RPMI8226 (cell line): ENCODE data around the gene NR2F1-AS1.
"Not testable (repeated sequence)": the region's sequence is repeated elsewhere in the genome, so short reads cannot be mapped to it uniquely, and the experiment has no call there.

Source experiments
- DNase-seq: peaks from one replicate; pipeline ENCODE4 v3.0.0-alpha.2; 2015

The NR2F1-AS1 gene

DNA sequence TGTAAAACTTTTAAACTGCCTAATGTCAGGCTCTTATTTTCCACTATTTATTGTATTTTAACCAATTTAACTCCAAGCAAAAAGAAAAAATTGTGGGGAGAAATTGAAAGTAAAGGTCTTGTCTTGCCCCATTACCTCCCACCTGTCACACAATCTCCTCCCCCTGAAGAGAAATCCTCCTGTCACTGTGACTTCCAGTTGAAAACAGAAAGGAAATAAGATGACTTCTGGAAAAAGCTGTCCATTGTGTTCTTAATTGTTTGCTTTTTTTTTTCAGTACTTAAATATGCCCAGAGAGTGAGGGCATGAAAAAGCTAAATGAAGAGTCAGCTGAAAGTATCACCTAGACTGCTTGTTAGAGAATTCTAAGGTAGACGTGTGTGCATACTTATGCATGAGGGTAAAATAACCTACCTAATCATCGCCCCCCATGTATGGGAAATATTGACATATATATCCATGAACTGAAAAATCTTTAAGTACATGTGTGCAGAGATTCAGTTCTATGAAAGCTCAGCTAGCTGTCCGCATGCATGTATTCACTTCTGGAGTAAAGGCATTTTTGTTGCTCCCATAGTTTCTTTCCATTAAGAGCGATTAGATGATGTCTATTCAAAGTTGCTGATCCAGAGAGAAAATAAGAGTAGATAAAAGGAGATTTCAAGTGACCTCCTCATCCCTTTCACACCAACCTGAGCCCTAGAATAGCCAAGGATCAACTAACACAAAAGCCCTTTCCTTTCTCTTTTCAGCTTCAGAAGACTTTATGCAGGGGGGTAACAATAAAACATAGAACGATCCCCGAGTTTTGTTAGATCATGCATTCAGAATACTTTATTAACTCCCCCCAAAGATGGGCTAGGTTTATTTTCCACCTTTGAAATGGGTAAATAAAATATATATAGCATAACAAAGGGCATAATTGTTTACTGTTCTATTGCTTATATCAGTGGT lies 5.3 kb downstream of the NR2F1-AS1 start:
- DNase-seq, result no peak

DNA sequence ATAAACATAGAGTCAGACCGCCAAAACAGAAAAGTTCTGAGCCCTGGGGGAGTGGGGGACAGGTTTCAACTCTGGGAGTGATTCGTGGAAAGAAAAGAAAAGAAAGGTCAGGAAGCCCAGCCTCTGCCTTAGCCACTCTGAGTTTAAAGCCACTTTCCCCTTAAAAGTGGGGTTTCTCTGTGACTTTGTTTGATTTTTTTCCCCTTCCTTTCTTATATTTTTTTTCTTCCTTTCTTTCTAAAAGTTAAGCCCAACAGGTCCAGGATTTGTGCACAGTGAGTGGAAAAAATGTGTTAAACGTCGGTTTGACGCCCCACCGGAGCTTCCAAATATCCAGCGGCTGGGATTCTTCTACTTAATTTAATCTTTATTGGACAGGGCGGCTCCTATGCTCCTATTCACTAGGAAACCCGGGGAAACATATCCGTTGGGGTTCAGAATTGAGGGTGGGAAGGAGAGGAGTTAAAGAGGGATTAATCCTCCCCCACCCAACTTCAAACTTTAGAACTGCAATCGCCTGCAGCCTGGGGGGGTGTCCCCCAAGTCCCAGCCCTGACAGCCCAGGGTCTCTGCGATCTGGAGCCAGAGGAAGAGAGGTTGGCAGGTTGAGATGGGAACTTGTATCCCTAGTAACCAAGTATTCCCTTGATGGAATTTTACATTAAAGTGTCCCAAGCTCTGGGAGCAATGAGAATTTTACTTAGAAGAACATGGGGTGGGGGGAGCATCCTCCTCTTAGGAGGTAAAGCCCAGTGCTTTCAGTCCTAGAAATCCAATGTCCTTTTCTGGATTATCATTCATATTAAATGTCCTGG lies 6.3 kb downstream of the NR2F1-AS1 start:
- DNase-seq, result no peak

DNA sequence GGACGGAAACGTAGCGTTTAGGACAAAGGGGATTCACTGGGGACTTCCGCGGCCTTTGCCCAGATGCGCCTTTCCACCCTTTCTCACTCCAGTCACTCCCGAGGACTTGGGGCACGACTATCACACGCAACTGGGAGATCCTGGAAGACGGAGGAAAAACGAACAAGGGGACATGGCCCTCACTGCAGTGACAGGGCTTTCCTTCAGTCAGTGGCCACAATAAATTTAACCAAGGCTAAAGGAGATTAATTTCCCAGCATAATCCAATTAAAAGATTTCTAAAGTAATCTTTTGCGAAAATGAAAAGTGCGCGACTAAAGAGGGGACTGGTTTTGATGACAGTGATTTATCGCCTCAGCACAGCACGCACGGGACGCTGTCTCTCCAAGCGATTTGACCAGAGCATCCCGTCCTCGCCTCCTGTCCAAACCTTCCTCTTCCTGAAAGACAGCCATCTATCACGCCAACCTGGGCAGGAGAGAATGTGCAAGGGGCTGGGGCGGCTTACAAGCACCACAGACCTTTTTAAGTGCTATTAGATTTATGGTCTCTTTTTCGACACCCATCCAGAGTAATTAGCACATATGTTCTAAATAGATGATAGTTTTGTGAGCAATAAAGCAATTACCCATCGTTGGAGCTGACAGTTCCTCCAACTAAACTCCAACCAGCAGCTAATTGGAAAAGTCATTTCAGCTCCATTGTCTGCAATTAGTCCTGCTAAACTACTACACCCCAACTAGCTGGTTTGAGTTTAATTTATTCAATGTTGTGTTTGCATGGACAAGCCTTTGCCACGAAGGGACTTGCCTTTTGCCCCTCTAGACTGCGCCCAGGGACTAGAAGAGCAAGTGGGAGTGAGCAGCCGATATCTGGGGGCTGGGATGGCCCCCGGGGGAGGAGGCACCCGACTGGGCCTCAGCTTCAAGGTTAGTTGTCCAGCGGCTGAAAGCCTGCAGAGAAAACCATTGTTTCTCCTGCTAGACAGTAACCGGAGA lies 7.4 kb downstream of the NR2F1-AS1 start:
- DNase-seq, result no peak

DNA sequence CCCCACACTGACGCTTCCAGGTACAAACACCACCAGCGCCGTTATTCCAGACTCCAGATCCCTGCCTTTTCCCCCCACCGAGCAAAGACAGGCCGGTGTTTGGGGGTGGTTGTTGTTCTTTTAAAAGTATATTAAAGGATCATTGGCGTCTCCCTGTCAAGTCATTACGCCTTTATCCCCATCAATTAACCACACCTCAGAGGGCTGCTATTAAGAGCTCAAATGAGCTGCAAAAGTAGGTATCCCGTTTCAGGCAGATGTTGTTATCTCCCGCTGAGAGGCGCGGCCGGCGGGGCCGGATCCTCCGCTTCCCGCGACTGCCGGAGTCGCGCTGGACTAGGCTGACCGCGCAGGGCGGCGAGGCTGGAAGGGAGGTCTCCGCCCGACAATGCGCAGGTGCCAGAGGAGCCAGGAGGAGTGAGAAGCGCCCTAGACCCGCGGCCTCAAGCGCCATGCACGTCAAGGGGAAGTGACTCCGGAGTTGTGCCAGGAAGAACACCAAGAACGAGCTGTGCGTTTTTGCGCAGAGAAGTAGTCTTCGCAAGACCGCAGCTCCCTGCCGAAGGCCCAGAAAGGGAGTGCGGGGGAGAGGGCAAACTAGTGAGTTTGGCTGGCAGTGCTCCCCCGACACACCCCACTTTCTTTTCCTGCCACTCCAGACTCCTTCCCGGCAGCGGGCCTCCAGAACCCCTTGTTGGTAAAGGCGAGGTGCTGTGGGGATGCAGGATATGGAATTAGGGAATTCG lies 8.2 kb downstream of the NR2F1-AS1 start:
- no peak for DNase-seq

DNA sequence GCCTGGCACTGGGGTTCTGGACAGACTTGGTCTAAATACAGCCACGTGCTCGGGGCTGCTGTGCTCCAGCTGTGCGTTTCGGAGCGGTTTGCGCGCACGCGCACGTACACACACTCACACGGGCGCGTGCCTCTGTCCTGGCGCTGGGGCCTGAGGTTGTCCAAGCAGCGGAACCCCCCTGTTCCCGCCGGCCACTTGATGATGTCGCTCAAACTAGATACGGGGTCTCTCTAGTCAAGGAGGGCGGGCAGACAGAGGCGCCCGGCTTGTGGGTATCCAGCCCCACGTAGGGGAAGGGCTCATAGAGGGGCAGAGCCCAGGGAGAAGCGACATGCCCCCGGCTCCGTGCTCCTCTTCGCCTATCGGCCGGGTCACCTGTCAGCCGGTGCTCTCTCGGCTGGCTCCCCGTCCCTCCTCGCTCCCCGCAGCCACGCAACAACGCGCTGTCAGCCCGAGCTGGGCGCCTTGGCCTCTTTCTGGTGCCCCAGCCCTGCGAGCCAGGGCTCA lies 8.9 kb downstream of the NR2F1-AS1 start:
- DNase-seq, result no peak

DNA sequence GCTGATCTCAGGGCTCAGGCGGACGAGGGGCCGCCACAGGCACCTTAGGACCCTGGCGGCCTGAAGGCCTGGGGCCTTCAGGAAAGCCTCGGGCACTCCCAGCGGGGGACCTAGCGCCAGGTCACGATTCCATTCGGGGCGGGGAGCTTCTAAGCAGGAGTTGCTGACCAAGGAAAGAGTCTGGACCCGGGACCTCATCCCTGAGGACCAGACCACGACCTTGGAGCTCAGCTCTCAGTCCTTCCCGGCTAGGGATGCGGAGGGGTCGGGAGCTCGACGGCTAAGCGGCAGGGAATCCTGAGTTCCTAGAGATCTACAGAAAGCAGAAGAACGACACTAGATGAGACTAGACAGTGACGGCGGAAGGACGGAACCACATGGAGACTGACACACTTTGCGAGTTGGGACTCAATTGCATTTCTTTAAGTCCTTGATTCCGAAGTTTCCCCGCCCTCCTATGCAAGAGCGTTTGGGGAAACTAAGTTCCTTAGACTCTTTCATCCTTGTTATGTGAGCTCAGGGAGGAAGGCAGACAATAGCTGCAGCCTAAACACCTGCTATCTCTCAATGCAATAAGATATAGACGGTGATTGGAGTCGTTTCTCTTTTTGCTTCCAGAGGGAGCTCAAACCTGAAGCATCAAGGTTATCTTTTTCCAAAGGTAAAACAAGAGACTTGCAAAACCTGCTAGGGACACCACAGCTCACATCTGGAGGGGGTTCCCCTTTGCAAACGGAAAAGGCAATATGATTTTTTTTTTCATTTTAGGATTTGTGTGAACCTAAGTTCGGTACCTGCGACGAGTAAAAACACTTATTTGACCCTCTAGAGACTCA lies 9.7 kb downstream of the NR2F1-AS1 start:
- no peak for DNase-seq

DNA sequence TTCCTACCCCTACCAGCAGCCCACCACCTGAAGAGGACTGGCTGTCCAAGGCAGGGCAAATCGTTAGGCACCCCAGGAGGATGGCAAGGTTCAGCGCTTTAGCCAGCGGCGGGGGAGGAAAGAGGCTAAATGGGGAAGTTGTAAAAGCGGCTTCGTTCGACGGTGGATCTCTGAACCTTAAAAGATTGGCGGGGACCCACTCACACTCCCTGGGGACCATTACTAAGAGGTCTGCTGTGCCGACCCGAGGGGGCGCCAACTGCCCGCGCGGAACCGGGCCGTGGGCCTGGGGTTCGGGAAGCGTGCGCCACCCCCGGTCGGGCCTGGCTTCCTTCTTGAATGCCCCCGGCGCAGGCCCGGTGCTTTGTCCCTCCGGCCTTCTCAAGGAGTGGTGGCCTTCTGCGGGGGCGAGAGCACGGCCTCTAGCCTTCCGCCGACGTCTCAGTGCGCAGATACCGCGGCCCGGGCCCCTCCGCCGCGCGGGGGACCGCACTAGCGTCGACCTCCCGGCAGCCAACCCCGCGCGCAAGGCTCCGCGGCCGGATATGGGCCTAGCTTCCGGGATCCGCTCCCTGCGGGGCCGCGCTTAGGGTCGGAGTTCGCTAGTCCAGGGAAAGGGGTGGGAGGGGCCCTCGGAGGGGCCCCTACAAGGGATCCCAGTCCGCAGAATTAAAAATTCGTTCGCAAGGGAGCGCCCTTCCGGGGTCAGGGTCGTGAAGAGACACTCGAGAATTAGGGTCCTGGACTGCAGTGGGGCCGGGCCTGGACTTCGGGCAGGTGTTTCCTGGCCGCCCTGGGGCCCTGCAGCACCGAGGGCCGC lies 10.5 kb downstream of the NR2F1-AS1 start:
- no peak for DNase-seq

DNA sequence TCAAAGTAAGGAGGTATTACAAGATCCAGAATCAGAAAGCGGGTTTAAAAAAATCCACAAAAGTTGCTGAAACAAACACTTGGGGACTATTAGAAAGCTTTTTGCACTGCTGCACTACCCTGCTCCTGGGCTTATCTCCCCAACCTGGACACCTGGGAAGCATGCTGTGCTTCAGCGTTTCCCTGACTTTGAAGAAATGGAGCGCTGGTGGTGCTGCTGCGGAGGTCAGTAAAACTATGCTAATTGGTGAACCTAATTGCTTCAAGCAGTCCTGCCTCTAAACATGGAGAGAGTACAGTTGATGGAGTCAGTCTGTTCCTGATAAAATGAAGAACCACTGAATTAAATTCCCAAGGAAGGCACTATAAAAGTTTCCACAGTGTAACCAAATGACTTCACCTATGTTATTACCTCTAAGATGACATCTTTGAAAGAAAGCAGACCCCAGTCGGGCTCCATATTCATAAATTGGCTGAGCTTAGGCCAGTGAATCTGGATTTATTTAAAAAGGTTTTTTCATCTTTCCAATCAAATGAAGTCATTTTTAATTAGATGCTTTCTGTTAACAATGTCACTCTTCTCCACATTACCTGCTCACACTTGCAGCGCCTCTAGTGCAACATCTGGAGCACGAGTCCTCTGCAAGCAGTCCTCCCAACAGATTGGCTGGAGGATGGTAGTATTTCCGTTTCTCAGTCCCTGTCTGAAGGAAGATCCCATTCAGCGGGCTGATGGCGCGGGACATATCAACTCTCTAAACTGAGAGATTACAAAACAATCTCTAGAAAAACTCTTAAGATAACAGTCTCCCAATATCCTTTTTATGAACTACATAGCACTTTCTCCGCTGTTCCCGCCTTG lies 11.5 kb downstream of the NR2F1-AS1 start:
- DNase-seq, result no peak

DNA sequence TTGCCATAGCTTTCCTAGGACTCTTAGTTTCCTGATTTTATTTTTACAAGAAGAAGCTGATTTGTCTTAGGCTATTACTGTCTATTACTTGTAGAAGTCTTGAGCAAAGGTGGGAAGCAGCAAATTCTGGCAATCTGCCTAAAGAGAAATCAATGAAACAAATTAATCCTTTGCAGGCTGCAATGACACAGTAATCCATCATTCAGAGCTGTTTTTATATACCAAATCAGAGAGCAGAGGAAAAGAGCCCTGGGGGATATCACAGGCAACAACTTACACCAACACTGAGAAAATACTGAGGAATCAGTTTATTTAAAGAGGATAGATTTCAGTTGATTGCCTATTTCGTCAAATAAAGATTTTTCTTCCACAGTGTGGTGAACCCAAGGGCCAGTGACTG lies 13.6 kb downstream of the NR2F1-AS1 start:
- no peak for DNase-seq

DNA sequence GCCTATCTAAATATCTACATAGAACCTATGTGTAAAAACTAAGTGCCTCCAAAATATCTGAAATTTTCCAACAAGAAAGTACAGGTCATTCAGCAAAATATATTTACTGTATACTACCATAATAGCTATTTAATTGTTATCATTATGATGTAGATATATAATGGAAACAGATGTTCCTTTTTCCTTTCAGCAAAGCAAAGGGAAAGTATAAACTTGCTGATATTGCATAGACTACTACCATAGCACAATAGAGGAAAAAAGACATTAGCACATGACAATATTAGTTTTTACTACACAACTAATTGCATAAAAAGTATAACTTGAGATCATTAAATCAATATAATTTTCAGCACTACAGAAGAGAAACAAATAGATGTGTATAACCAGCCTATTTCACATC lies 14.9 kb downstream of the NR2F1-AS1 start:
- no peak for DNase-seq

DNA sequence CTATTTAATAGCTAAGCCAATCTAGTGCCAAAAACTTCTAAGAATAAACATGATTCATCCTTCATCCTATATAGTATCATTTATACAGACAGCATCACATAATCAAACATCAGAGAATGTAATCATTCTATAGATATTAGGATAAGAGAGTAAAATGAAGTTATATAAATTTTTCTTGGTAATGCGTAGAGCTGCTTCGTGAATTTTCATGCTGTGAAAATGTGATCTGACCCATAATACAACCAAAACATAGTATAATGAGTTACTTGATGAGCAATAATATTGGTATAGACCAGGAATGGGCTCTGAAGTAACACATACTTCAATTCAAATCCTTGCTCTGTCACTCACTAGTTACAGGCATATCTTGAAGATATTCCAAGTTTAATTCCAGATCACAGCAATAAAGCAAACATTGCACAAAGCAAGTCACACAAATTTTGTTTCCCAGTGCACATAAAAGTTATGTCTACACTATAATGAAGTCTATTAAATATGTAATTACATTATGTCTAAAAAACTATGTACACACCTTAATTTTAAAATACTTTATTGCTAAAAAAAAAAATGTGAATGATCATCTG lies 23.9 kb downstream of the NR2F1-AS1 start:
- DNase-seq, result no peak

DNA sequence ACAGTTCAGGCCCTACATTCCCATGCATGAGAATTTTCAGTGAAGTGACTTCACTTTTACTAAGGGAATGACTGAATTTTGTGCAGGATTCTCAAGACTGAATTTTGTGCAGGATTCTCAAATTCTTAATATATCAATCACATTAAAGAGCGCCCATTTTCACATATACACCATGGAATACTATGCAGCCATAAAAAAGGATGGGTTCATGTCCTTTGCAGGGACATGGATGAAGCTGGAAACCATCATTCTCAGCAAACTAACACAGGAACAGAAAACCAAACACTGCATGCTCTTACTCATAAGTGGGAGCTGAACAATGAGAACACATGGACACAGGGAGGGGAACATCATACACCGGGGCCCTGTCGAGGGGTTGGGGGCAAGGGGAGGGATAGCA lies 31.4 kb downstream of the NR2F1-AS1 start:
- not testable (repeated sequence) for DNase-seq

DNA sequence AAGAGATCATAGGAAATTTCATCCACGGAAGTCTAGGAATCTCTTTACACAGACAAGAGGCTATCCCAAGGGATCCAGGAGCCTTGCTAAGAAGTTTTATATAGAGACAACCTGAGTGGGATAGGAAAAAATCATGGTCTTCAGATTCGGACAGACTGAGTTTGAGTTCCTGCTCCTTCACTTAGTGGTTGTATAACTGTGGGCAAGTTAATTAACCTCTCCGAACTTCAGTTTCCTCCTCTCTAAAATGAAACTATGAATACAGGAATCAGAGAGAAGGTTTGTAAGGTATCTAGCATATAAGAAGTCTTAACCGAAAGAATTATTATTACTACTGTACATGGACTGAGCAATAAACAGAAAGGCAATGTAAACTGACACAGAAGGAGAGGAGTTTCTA lies 35.1 kb downstream of the NR2F1-AS1 start:
- DNase-seq, result no peak

DNA sequence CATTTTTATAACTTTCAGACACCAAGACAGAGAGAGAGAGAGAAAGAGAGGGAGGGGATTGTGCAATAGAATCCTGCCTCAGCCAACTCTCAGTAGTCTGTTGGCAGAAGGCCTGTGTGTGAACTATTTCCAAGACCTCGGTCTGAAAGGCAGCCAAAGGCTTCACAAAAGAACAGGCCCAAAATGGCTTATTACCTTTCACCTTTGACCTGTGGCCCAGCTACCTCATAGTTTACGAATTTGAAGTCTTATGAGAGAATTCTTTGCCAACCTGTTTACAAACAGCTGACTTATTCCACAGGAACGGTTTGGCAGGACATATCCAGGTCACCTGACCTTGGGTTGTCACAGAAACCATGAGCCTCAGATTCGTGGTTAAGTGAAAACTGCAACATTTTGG lies 48.6 kb downstream of the NR2F1-AS1 start:
- no peak for DNase-seq

DNA sequence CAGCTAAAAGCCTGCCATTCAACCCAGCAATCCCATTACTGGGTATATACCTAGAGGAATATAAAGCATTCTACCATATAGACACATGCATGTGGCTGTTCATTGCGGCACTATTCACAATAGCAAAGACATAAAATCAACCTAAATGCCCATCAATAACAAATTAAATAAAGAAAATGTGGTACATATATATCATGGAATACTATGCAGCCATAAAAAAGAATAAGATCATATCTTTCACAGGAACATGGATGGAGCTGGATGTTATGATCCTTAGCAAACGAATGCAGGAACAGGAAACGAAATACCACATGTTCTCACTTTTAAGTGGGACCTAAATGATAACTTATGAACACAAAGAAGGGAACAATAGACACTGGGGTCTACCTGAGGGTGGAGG lies 59.2 kb downstream of the NR2F1-AS1 start:
- not testable (repeated sequence) for DNase-seq

DNA sequence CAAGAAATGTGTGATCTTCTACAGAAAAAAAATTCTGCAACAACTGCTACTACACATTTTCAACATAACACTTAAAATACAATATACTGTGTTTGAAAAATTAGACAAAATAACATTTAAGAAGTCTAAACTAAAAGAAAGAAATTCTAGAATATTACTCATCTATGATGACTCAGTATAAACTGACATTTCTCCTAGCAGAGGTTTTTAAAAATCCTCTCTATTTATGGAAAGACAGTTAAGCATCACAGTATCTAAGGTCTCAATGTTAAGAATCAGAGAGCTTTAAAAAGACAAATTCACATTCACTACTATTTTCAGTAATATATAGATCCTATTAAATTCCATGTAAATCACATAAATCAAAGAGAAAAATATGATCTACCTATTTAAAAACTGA lies 61.3 kb downstream of the NR2F1-AS1 start:
- DNase-seq, result no peak

DNA sequence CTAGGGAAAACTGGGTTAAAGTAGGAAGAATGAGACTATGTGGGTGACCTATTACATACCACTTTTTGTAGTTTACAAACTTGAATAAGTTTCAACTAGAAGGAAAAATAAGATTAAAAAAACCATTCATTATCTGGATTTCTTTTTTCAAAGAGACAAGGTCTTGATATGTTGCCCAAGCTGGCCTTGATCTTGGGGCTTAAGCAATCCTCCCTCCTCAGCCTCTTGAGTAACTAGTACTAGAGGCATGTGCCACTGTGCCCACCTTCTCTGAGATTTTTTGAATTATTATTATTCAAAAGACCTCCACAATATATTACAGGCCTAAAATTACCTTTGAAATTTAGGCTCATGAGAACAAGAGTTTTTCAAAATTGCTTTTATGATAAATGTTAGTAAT lies 63.2 kb downstream of the NR2F1-AS1 start:
- DNase-seq, result no peak

DNA sequence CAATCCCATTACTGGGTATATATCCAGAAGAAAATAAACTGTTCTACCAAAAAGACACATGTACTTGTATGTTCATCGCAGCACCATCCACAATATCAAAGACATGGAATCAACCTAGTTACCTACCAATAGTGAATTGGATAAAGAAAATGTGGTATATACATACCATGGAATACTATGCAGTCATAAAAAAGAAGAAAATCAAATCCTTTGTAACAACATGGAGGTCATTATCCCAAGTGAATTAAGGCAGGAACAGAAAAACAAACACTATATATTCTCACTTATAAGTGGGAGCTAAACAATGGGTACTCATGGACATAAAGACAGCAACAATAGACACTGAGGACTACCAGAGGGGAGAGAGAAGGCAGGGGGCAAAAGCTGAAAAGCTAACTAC lies 67.7 kb downstream of the NR2F1-AS1 start:
- no peak for DNase-seq
